PC-9 (cell line): ENCODE results near the gene CFAP141. TPM values are rescaled to one million over a fixed set of nuclear protein-coding genes. Genes with fewer than 3 reads are reported as not detected.

Experiments
- BruUV-seq: library from RNA; stranded (reverse); fragments of 400-500 nt; replicated peaks from 2 replicates; lab custom pipeline; 2021; lab: Mats Ljungman, UMichigan
- CTCF ChIA-PET: fragments of 300-600 bp; sonication (Branson Sonifier 250); formaldehyde crosslinking; loops from one replicate; lab custom pipeline; 2022; ENCODE audit warnings: antibody characterized with exemption; lab: Charles Lee
- POLR2A ChIA-PET: fragments of 300-600 bp; sonication (Branson Sonifier 250); formaldehyde crosslinking; loops from one replicate; lab custom pipeline; 2022; ENCODE audit warnings: antibody characterized with exemption; ENCODE audit not compliant: unreplicated experiment; lab: Charles Lee
- DNase-seq, 2 experiments: peaks; one replicate each; pipeline versions ENCODE4 v3.0.0 to v3.0.0-alpha.2; 2015 to 2022; ENCODE audit warnings: mixed read lengths in 1 of 2
- H2AFZ ChIP-seq: fragments of 200-600 bp; sonication (generic); 2 replicates; pipeline ENCODE4 v1.8.1; 2017; ENCODE audit warnings: antibody characterized with exemption
- H3F3A ChIP-seq: fragments of 200-600 bp; sonication (generic); 2 replicates; pipeline ENCODE4 v1.8.1; 2017; ENCODE audit warnings: antibody characterized with exemption, mild to moderate bottlenecking, low read depth; ENCODE audit not compliant: insufficient read depth
- H3K27ac ChIP-seq: fragments of 200-600 bp; sonication (generic); 2 replicates; pipeline ENCODE4 v1.6.1; 2016; ENCODE audit warnings: mixed run types
- H3K27me3 ChIP-seq: fragments of 200-600 bp; sonication (generic); 2 replicates; pipeline ENCODE4 v1.6.1; 2016; ENCODE audit warnings: low read depth, mixed run types; ENCODE audit not compliant: insufficient read depth
- H3K36me3 ChIP-seq: fragments of 200-600 bp; sonication (generic); 2 replicates; pipeline ENCODE4 v1.6.1; 2016; ENCODE audit warnings: low read depth, mixed run types
- H3K4me1 ChIP-seq: fragments of 200-600 bp; sonication (generic); replicated peaks from 2 replicates; pipeline ENCODE4 v1.6.1; 2016; ENCODE audit warnings: mixed run types; ENCODE audit not compliant: insufficient read depth
- H3K4me2 ChIP-seq: fragments of 200-600 bp; sonication (generic); 2 replicates; pipeline ENCODE4 v1.6.1; 2017; ENCODE audit warnings: mixed run types
- H3K4me3 ChIP-seq: fragments of 200-600 bp; sonication (generic); 2 replicates; pipeline ENCODE4 v1.6.1; 2016; ENCODE audit warnings: mixed run types
- H3K79me2 ChIP-seq: fragments of 200-600 bp; sonication (generic); 2 replicates; pipeline ENCODE4 v1.6.1; 2017; ENCODE audit warnings: low read depth, mixed run types
- H3K9me2 ChIP-seq: fragments of 200-600 bp; sonication (generic); 2 replicates; pipeline ENCODE4 v1.8.1; 2017; ENCODE audit warnings: mild to moderate bottlenecking; ENCODE audit not compliant: insufficient read depth
- H3K9me3 ChIP-seq: fragments of 200-600 bp; sonication (generic); 2 replicates; pipeline ENCODE4 v1.8.1; 2016; ENCODE audit warnings: low read depth; ENCODE audit not compliant: insufficient read depth
- H4K20me1 ChIP-seq: fragments of 200-600 bp; sonication (generic); 2 replicates; pipeline ENCODE4 v1.8.1; 2017; ENCODE audit not compliant: insufficient read depth
- EZH2 ChIP-seq: fragments of 200-600 bp; sonication (generic); IDR thresholded peaks from 2 replicates; pipeline ENCODE4 v1.8.0; 2017; ENCODE audit warnings: antibody characterized with exemption, low read depth
- intact Hi-C: fragments of 100-400 bp; cut with micrococcal nuclease; formaldehyde crosslinking; loops from one replicate; pipeline ENCODE4 v1.10.0; 2022; ENCODE audit not compliant: unreplicated experiment
- total RNA-seq: library from RNA; stranded (reverse); gene quantifications from 2 replicates; pipeline ENCODE4 v1.2.3, GENCODE V29; 2021
- TF ChIP-seq, protein P1 (sequence below): fragments of 200-600 bp; sonication (generic); conservative IDR thresholded peaks from 2 replicates; pipeline ENCODE4 v1.6.1; 2017; ENCODE audit warnings: mixed run types, antibody characterized with exemption, mild to moderate bottlenecking, moderate library complexity

Gene CFAP141
- total RNA-seq, 1 experiment from 2014 or later: not detected

DNA sequence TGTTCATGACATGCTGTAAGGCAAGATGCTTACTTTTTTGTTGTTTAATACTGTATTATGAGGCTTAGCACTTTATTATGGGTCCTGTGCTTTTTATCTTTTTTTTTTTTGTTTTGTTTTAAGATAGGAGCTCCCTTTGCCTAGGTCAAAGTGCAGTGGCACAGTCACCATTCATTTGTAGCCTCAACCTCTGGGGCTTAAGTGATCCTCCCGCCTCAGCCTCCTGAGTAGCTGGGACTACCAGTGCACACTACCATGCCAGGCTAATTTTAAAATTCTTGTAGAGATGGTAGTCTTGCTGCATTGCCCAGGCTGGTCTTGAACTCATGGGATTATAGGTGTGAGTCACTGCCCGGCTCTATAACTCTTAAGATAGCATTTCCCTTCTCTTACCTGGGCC, 19.2 kb upstream of the CFAP141 start:
- Histone ChIP-seq H3K79me2 (peaks cover 84% of the 10 kb centered on the region), H3K4me1 (peaks cover 14% of the 10 kb centered on the region), H2AFZ (no peak overlapping the region), H3K9me2 (no peaks in the 10 kb centered on the region), H3K36me3 (peaks cover 67% of the 10 kb centered on the region), H3K9me3 (no peaks in the 10 kb centered on the region), H3K27ac (no peak overlapping the region), H3F3A (no peaks in the 10 kb centered on the region), H3K4me2 (no peak overlapping the region), H3K27me3 (no peaks in the 10 kb centered on the region), H4K20me1 (peaks cover 72% of the 10 kb centered on the region), H3K4me3 (no peak overlapping the region)
- CTCF ChIA-PET: no interaction called here
- DNase-seq: no peak
- intact Hi-C loops: no loop called here
- TF ChIP-seq EZH2: no peak
- TF ChIP-seq, protein P1, sequence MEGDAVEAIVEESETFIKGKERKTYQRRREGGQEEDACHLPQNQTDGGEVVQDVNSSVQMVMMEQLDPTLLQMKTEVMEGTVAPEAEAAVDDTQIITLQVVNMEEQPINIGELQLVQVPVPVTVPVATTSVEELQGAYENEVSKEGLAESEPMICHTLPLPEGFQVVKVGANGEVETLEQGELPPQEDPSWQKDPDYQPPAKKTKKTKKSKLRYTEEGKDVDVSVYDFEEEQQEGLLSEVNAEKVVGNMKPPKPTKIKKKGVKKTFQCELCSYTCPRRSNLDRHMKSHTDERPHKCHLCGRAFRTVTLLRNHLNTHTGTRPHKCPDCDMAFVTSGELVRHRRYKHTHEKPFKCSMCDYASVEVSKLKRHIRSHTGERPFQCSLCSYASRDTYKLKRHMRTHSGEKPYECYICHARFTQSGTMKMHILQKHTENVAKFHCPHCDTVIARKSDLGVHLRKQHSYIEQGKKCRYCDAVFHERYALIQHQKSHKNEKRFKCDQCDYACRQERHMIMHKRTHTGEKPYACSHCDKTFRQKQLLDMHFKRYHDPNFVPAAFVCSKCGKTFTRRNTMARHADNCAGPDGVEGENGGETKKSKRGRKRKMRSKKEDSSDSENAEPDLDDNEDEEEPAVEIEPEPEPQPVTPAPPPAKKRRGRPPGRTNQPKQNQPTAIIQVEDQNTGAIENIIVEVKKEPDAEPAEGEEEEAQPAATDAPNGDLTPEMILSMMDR: no peak
- POLR2A ChIA-PET: no interaction called here
- BruUV-seq: no TSS peak

DNA sequence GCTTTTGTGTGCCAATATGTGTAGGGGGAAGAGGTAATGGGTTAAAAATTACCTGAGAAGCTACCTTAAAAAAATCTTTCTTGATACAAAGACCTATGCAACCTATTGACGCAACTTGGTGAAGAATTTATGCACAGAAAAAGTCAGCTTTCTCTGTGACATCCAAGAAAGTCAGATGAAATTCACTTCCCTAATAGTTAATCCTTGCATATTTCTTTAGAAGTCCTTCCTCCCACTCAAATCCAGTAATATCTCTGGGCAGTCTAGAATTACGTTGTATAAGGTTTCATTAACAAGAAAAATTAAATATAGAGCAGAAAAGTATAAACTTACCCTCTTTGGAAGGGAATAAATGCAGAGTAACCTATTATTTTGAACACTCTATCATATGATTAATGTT, 17.5 kb upstream of the CFAP141 start:
- peaks cover 66% of the 10 kb centered on the region for H4K20me1 ChIP-seq

DNA sequence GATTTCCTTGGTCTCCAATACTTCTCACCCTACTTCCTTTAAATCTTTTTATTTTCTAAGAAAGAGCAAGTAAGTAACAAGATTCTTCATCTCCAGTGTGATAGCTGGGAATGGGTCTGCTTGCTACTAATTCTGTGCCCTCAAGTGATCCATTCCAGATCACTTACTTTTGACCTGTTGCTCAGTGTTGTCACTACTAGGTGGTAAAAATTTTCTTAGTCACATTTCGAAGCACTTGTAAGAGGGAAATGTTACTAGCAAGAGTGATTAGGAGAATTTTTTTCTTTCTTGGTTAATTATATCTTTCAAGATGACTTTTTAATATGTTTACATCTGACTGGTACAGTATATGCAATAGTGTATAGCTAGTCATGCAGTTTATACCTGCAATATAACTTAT, 16.8 kb upstream of the CFAP141 start:
- Histone ChIP-seq H3K27ac (no peak overlapping the region), H3K4me3 (peak overlapping the region; percentile 99; the same call in 1 of the 2 replicates), H3K4me1 (peaks cover 33% of the 10 kb centered on the region), H3K4me2 (peak overlapping the region; percentile 91), H3K79me2 (peaks cover 94% of the 10 kb centered on the region), H3K9me3 (no peaks in the 10 kb centered on the region), H2AFZ (no peak overlapping the region), H4K20me1 (peaks cover 59% of the 10 kb centered on the region), H3F3A (peaks cover 7% of the 10 kb centered on the region; the same call in 1 of the 2 replicates), H3K36me3 (peaks cover 58% of the 10 kb centered on the region), H3K9me2 (no peaks in the 10 kb centered on the region), H3K27me3 (no peaks in the 10 kb centered on the region)
- ChIA-PET CTCF (interaction anchor here (0.6 kb wide), 1 partner anchor 49 kb away, joined by 14 read pairs; no protein-coding TSS in a partner anchor), POLR2A (no interaction called here)
- intact Hi-C loops: no loop called here
- no TSS peak for BruUV-seq
- DNase-seq: no peak
- TF ChIP-seq EZH2: no peak
- TF ChIP-seq, protein P1: no peak

More for the DNA sequence above, 17.5 kb upstream of the CFAP141 start:
- Histone ChIP-seq H2AFZ (no peak overlapping the region), H3K4me2 (peak overlapping the region; percentile 91), H3F3A (peaks cover under 1% of the 10 kb centered on the region; the same call in 1 of the 2 replicates), H3K4me1 (peaks cover 26% of the 10 kb centered on the region), H3K79me2 (peaks cover 91% of the 10 kb centered on the region), H3K9me2 (no peaks in the 10 kb centered on the region), H3K27ac (no peak overlapping the region), H3K9me3 (no peaks in the 10 kb centered on the region), H3K27me3 (no peaks in the 10 kb centered on the region), H3K4me3 (no peak overlapping the region), H3K36me3 (peaks cover 58% of the 10 kb centered on the region)
- CTCF ChIA-PET: no interaction called here
- TF ChIP-seq, protein P1: no peak
- TF ChIP-seq EZH2: no peak
- DNase-seq: no peak
- no TSS peak for BruUV-seq
- intact Hi-C loops: no loop called here
- POLR2A ChIA-PET: no interaction called here
